ENCODE results near the gene SFT2D3.

The SFT2D3 gene

GRCh38 chr2:127754186-127754585 is 52.9 kb downstream of the SFT2D3 start:
- DNase-seq: no peak
